HUDEP-2 (cell line): Measurements from ENCODE around the gene TMEM125.
A peak's percentile ranks its signal among the peaks of the same experiment; 100 is the strongest.

ENCODE experiments used
- DNase-seq, 76 experiments: peaks; one replicate each; lab custom pipeline; 2025; ENCODE audit not compliant: unreplicated experiment in 76 of 76; lab: John Stamatoyannopoulos, UW

Gene TMEM125

DNA sequence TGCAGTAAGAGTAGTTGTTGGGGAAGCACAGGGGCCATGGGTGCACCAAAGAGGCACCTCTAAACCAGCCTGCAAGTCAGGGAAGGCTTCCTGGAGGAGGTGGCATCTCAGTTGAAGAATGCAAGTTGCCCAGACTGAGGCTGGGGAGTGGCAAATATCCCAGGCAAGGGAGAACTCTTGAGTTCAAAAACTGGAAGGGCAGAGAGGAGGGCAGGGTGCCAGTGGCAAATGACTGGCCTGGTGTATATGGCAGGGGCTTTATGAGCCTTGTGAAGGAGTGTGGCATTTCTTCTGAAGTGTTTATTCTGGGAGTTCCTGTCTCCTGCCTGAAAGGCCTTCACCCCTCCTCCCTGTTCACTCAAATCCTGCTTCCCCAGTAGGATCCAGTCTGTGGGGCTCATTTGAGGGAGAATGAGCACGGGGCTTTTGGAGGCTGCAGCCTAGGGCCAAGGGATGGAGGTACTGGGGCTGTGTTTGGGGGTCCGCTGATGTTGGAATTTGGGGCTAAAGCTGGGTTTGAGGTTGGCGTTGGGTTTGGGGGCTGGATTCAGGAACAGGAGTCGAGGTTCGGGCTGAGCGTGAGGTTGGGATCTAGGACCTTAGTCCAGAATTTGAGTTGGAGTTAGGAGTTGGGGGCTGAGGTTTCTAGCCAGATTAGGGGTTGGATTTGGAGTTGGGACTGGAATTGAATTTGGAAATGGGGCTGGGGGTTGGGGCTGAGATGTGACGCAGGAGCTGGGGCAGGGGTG lies at the start of gene TMEM125:
TSS of gene TMEM125 (plus strand) at position 357 of the 749 bp plus-strand sequence. CDS start 2,740 bp downstream, outside the sequence.
- DNase-seq: no peak

GRCh38 chr1:43220905-43221778 lies 48.6 kb upstream of the TMEM125 start:
- DNase-seq: no peak

DNA sequence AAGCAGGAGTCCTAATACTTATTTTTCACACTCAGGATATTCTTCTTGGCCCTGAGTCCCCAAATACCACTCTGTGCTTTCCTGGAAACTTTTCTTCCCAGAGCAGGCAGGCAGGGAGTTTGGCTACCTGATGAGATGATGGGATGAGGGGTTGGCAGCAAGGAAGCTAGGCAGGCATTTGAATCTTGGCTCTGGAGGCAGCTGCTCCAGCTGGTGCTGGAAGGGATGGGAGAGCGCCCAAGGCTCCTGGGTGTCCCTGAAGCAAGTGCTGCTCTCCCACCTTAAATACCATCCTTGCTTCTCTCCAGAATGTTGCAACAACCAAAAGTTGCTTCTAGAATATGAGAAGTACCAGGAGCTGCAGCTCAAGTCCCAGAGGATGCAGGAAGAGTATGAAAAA lies 48.0 kb upstream of the TMEM125 start:
- no peak for DNase-seq

DNA sequence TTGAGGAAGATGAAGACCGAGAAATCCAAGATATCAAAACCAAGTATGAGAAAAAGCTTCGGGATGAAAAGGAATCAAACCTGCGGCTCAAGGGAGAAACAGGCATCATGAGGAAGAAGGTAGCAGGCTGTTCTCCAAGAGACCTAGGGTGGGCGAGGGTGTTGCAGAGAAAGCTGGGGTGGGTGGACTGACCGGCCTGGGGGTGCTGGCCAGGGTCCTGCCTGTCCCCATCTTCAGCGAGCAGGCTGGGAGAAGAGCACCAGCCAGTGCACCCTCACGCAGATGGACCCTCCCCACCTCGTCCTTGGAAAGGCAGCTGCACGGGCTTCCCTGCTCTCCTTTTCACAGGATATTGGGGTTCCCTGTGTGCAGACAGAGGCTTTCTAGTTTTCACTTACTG lies 46.9 kb upstream of the TMEM125 start:
- no peak for DNase-seq

GRCh38 chr1:43225168-43225567 lies 44.6 kb upstream of the TMEM125 start:
- peak in 2 of 76 experiments; percentile 7 to 11 for DNase-seq

DNA sequence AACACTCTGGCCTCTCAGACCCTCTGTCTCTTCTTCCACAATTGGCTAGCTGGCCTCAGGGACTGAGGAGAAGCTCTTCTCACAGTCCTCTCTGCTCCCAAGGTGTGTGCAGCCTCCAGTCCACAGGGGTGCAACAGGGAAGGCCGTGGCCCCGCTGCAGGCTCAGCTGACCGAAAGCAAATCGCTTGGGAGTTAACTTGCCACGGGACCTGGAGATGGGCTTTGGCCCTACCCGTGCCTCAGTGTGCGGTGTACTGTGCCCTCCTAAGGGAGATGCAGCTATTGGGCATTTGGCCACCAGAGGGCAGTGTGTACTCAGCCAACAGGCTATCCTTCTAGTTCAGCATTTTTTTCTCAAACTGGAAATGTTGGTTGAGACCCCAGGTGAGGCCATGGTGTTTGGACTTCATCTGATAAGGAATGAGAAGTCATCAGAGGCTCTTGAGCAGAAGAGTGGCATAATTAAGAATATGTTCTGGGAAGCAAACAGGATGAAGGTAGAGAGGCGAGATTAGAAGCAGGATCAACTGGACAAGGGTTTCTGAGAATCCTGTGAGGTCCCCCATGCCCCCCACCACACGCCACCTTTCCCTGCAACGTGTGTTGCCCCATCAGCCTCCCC lies 42.5 kb upstream of the TMEM125 start:
- peak in 63 of 76 experiments; percentile 9 to 78 (median 48) for DNase-seq

GRCh38 chr1:43229826-43230780 lies 39.7 kb upstream of the TMEM125 start:
- DNase-seq: no peak

DNA sequence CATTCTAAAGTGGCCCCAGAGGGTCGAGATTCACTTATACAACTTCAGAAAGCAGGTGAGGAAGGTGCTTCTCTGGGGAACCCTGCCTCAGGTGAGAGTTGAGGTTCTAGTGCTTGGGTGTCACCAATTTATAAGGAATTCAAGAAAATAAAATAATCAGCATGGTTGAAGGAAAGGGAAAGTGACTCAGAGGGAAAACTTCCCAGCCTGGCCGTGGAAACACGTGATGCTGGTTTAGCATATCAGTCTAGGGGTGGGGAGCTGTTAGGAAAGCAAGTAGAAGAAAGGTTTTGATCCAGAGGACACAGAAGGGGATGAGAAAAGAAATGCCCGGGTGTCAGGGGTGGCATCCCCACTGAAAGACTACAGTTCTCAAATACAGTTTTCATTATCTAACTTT lies 37.7 kb upstream of the TMEM125 start:
- no peak for DNase-seq

GRCh38 chr1:43232482-43232881 lies 37.3 kb upstream of the TMEM125 start:
- DNase-seq: no peak

- DNase-seq: no peak
These were observed 36.2 kb upstream of the TMEM125 start for GRCh38 chr1:43233631-43234030.

DNA sequence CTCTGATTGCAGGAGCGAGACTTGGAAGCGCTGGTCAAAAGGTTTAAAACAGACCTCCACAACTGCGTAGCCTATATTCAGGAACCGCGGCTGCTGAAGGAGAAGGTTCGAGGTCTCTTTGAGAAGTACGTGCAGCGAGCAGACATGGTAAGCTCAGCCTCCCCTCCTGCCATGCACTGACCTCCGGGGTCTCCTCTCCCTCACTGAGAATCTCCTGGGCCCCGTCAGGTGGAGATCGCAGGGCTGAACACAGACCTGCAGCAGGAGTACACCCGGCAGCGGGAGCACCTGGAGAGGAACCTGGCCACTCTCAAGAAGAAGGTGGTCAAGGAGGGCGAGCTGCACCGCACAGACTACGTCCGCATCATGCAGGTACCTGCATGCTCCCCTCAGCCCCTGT lies 35.5 kb upstream of the TMEM125 start:
- DNase-seq: no peak

DNA sequence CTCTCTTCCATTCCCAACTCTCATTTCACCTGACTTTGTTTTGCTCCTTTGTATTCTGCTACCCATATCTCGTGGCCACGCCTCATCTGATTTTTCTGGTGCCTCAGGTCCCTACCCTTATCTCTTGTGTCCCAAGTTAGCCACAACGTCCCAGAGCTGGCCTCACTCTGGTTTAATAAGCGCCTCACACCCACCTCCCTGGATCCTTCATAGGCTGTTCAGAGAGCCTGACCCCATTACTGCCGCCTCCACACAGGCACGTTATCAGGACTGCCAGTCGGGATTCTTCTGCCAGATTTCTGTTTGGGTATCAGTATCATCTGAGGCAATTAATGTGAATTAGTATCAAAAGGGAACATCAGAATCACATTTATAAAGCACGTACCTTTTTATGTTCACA lies 34.7 kb upstream of the TMEM125 start:
- peak in 13 of 76 experiments; percentile 8 to 43 (median 25) for DNase-seq

DNA sequence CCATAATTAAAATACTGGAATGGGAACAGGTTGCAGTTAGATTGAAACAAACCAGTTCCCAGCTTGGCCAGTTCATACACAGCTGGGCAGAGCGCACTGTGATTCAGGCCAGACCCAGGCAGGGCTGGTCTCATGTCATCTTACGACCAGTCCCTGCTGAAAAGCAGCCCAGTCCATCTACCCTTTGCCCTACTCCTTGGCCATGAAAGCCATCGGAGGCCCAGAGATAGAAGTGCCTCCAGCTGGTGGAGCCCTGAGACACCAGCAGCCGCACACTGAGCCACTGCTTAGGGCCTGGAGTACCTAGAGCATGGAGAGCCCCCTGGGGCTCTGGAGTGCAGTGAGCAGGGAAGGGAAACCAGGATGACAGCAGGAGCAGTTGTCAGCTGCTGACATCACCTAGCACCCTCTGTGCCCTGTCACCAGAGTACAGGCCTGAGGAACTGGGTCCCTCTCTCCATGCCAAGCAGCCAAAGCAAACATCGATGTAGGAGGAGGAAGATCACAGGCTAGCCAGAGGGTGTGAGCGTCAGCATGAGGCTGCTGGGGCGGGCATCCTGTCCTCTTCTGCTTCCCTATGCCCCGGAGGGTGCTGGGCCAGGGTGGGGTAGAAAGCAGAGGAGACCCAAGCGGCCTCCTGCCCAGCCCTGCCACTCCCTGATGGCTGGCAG lies 34.2 kb upstream of the TMEM125 start:
- no peak for DNase-seq

GRCh38 chr1:43237121-43237520 lies 32.7 kb upstream of the TMEM125 start:
- DNase-seq: no peak

DNA sequence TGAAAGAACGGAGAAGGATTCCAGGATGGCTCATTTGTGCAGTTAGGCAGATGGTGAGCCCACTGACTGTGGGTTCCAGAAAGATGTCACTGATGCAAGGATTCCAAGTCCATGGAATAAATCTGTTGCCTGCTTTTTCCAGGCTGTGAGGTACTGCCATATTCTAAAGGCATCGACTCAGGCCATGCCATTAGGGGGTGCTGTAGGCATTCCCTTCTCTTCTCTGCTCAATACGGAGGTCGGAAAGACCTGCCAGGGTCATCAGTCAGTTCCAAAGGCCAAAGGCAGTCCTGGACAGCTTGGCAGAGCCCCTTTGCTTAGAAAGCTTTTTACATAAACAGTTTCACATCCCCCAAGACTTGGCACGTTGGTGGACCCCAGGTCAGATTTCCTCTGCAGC lies 31.7 kb upstream of the TMEM125 start:
- peak in 55 of 76 experiments; percentile 1 to 71 (median 35) for DNase-seq

DNA sequence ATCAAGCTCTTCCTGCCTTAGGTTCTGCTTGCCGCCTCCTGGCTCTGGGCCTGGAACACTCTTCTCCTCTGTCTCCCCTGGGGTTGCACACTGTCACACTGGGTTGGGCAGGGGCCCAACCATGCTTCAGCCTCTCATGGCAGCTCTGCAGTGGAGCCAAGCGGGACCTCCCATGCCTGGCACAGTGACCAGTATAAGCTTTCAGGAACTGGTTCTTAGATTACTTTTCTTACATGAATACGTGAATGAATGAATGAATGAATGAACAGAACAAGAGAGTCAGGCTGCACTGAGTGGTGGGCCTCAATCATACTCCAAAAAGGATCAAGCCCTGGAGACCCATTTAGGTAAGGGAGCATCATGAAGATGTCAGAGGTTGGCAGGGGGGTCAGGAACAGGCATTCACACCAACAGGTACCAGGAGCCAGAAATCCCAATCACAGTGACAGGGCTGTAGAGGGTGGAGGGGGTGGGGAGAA lies 30.8 kb upstream of the TMEM125 start:
- DNase-seq: peak in 8 of 76 experiments; percentile 7 to 44 (median 16)

GRCh38 chr1:43239484-43239883 lies 30.3 kb upstream of the TMEM125 start:
- DNase-seq: no peak

- DNase-seq: peak in 2 of 76 experiments; percentile 6 to 15
These were observed 28.4 kb upstream of the TMEM125 start for GRCh38 chr1:43241413-43241836.

GRCh38 chr1:43243299-43243698 lies 26.5 kb upstream of the TMEM125 start:
- no peak for DNase-seq
